SK-N-SH (cell line): ENCODE measurements around the gene FEZF1.

Experiments
- EP300 ChIP-seq, 2 experiments: IDR thresholded peaks; 2 replicates each; pipeline versions ENCODE4 v1.4.0 to v1.6.1; 2012; ENCODE audit warnings: borderline replicate concordance in 1 of 2, low read depth in 1 of 2, low read length in 1 of 2
- POLR2AphosphoS5 ChIP-seq: IDR thresholded peaks from 2 replicates; pipeline ENCODE4 v1.6.1; 2012; ENCODE audit warnings: low read depth, low read length
- TEAD4 ChIP-seq: IDR thresholded peaks from 2 replicates; pipeline ENCODE4 v1.4.0; 2012; ENCODE audit warnings: mild to moderate bottlenecking, borderline replicate concordance; ENCODE audit not compliant: insufficient read depth
- YY1 ChIP-seq: IDR thresholded peaks from 2 replicates; pipeline ENCODE4 v1.4.0; 2012; ENCODE audit warnings: low read depth, mild to moderate bottlenecking
- TF ChIP-seq, protein P1 (sequence below): fragments of 200-600 bp; sonication (generic); IDR thresholded peaks from 2 replicates; pipeline ENCODE4 v1.6.1; 2017; ENCODE audit warnings: antibody characterized with exemption, mild to moderate bottlenecking, moderate library complexity

DNA sequence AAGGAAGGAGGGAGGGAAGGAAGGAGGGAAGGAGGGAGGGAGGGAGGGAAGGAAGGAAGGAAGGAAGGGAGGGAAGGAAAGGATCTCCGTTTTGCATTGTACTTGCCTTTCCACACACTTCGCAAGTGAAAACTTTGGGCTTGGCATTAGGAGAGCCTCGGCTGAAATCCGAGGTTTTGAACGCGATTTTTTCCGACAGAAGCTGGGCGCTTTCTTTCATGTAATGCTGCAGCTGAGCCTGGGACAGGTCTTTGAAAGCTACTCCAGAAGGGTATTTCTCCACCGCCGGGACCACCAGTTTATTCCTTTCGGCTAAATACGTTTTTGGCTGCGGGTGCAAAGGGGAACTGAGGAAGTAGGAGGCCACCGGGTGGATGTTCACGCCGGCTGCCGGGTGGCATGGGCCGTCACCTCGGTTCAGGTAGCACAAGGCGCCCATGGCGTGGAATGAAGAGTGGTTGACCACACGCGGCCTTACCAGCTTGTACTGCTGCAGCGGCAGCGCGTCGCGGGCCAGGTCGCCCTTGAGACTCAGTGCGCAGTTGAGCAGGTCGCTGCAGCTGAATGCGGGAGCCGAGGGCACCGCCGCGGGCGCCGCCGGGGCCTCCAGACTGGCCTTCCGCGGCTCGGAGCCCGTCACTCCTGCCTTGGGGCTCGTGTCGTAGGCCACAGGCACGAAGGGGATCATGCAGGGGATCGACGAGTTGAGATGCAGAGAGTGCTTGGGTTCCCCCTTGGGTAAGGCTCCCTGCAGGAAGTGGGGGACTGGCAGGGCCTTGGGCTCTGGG, 825 bp downstream of the FEZF1 start:
- TF ChIP-seq POLR2AphosphoS5 = no peak
- no peak for TF ChIP-seq TEAD4
- no peak for TF ChIP-seq YY1
- TF ChIP-seq EP300 (IDR thresholded peaks at IDR 0.05; ENCODE audit: borderline replicate concordance in 1 of 2, low read depth in 1 of 2, low read length in 1 of 2) = no peak
- TF ChIP-seq, protein P1, sequence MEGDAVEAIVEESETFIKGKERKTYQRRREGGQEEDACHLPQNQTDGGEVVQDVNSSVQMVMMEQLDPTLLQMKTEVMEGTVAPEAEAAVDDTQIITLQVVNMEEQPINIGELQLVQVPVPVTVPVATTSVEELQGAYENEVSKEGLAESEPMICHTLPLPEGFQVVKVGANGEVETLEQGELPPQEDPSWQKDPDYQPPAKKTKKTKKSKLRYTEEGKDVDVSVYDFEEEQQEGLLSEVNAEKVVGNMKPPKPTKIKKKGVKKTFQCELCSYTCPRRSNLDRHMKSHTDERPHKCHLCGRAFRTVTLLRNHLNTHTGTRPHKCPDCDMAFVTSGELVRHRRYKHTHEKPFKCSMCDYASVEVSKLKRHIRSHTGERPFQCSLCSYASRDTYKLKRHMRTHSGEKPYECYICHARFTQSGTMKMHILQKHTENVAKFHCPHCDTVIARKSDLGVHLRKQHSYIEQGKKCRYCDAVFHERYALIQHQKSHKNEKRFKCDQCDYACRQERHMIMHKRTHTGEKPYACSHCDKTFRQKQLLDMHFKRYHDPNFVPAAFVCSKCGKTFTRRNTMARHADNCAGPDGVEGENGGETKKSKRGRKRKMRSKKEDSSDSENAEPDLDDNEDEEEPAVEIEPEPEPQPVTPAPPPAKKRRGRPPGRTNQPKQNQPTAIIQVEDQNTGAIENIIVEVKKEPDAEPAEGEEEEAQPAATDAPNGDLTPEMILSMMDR = no peak
